ENCODE measurements around the gene NUAK2. TPM values are rescaled to one million over a fixed set of nuclear protein-coding genes. Genes with fewer than 3 reads are reported as not detected.

The NUAK2 gene
- total and polyA plus RNA-seq, 3 donors from 2014 or later: 7.2 to 19.6 (median 13.4) TPM

DNA sequence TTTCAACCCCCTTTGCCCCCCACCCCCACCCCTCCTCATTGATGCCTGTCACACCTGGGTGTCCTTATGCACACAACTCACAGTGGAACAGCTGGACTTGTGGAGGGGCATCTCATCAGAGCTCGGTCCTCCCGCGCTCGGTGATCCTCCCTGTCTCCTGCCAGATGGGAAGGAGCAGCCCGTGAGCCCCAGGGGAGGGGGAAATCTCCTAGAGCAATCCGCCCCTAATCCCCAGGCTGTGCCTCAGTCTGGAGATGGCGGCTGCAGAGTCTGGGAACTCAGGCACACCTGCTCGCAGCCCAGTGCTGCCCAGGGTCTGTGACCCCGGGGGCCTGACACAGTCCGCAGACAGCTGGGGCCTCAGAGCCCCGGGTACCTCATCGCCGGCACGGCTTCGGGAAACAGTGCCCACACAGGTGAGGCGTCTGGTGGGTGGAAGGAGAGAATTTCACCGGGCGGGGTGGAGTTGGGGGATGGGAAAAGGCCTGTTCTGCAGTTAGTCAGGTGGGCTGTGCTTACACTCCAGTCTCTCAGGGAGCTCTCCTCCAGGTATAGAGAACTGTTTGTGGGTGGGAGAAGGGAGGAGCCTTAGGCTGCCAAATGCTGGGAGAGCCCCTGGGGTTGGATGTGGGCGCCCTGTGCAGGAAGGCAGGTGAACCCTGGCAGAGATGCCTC lies 64.5 kb downstream of the NUAK2 start:
- no peak overlapping the region for H3K4me3 ChIP-seq
- TF ChIP-seq CTCF (IDR thresholded peaks at IDR 0.05): no peak
- TF ChIP-seq POLR2A (IDR thresholded peaks at IDR 0.05): no peak
- intact Hi-C loops (cut with DNase I; ENCODE audit: low total_unique reads): loop anchor here (10.0 kb wide), 1 partner anchor 262 kb away; no protein-coding TSS in a partner anchor
- H3K27me3 ChIP-seq: no peaks in the 10 kb centered on the region
- H3K9me3 ChIP-seq: no peaks in the 10 kb centered on the region
- no peak overlapping the region for H3K27ac ChIP-seq
- H3K36me3 ChIP-seq (ENCODE audit: low read depth, missing control alignments): no peaks in the 10 kb centered on the region
- H3K4me1 ChIP-seq: peaks cover 14% of the 10 kb centered on the region
- 83 to 94% methylated on average over 12 to 17 of the region's 19 CpGs for WGBS, 2 donors
- DNase-seq: no peak

DNA sequence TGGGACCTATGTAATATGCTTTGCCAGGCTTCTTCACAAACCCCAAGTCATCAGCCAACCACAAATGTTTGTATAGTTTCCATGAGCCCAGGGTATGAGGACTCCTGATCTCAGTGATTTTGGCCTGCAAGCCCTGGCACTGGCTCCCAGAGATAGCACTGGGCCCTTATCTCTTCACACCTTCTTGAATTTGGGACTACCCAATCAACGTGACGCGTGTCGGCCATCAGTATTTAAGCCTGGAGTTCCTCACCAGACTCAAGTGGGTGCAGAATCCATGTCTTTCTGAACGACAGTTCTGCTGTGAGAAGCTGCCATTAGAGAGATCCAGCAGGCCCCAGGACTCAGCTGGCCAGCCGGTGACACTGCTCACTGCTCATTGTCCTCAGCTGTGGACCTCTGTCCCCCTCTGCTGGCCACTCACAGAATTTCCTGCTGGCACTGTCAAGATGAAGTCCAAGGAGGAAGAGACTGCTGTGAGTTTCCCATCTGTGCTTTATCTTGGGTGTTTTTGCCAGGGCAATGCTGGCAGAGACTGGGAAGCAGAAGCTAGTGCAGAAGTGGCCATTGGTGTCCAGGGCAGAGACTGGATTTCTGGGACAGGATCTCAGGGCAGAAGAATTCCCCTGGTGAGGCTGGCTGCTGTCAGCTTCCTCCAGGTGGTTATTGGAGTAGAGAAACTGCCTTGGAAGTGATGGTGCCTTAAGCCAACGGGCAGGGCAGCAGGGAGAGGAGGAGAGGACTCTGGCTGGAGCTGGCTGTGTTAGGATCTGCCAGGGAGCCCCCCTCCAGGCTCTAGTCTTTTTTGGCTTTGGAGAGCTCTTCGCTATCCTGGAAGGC lies 65.4 kb downstream of the NUAK2 start:
- H3K27ac ChIP-seq: no peak overlapping the region

More for the DNA sequence above, 65.4 kb downstream of the NUAK2 start:
- Histone ChIP-seq H3K36me3 (ENCODE audit: low read depth, missing control alignments) (no peaks in the 10 kb centered on the region), H3K9me3 (no peaks in the 10 kb centered on the region), H3K4me3 (no peak overlapping the region), H3K27me3 (no peaks in the 10 kb centered on the region), H3K4me1 (peaks cover 14% of the 10 kb centered on the region)
- intact Hi-C loops (cut with DNase I; ENCODE audit: low total_unique reads): loop anchor here (10.0 kb wide), 1 partner anchor 261 kb away; no protein-coding TSS in a partner anchor
- WGBS, 2 donors: 41 to 67% methylated on average over 6 to 8 of the region's 8 CpGs
- peak; percentile 90 to 97 (median 94) for TF ChIP-seq CTCF (IDR thresholded peaks at IDR 0.05)
- no peak for TF ChIP-seq POLR2A (IDR thresholded peaks at IDR 0.05)
- peak; percentile 96 for DNase-seq

Small RNA genes within 50 kb of the gene (small RNA-seq; reads per million reads assigned to genes)
- gene SNRPGP10: 0 reads per million in 2 donors

Other genes starting within 250 kb of the NUAK2 start
- 1 to 10 TPM; 5.7 to 5.9 TPM for gene TMEM81, start 237.3 kb downstream of the NUAK2 start, total RNA-seq
- 6.8 TPM for gene TMEM81, start 237.3 kb downstream of the NUAK2 start, polyA plus RNA-seq (ENCODE audit: insufficient read depth, low read depth, low replicate concordance)
- gene RBBP5, start 199.8 kb downstream of the NUAK2 start, total RNA-seq: 10 to 100 TPM; 19.1 to 20.3 TPM
- 11.7 TPM for gene RBBP5, start 199.8 kb downstream of the NUAK2 start, polyA plus RNA-seq (ENCODE audit: insufficient read depth, low read depth, low replicate concordance)
- gene DSTYK, start 110.0 kb downstream of the NUAK2 start, total RNA-seq: 10 to 100 TPM; 15.2 to 17.2 TPM
- gene DSTYK, start 110.0 kb downstream of the NUAK2 start, polyA plus RNA-seq (ENCODE audit: insufficient read depth, low read depth, low replicate concordance): 15.4 TPM
- 10 to 100 TPM; 12.1 to 14.7 TPM for gene TMCC2, start 93.8 kb downstream of the NUAK2 start, total RNA-seq
- gene TMCC2, start 93.8 kb downstream of the NUAK2 start, polyA plus RNA-seq (ENCODE audit: insufficient read depth, low read depth, low replicate concordance): 8.5 TPM
- 10 to 100 TPM; 11.7 to 12.9 TPM for gene KLHDC8A, start 35.2 kb upstream of the NUAK2 start, total RNA-seq
- 10.5 TPM for gene KLHDC8A, start 35.2 kb upstream of the NUAK2 start, polyA plus RNA-seq (ENCODE audit: insufficient read depth, low read depth, low replicate concordance)
- gene LEMD1, start 100.3 kb upstream of the NUAK2 start, total RNA-seq: 10 to 100 TPM; 35.2 to 71.1 TPM
- gene LEMD1, start 100.3 kb upstream of the NUAK2 start, polyA plus RNA-seq (ENCODE audit: insufficient read depth, low read depth, low replicate concordance): 83.2 TPM
- 10 to 100 TPM; 14.4 to 15.5 TPM for gene BLACAT1, start 134.3 kb upstream of the NUAK2 start, total RNA-seq
- gene BLACAT1, start 134.3 kb upstream of the NUAK2 start, polyA plus RNA-seq (ENCODE audit: insufficient read depth, low read depth, low replicate concordance): 5.9 TPM
- 1 to 10 TPM; 6.5 to 8.5 TPM for gene CDK18, start 182.9 kb upstream of the NUAK2 start, total RNA-seq
- gene CDK18, start 182.9 kb upstream of the NUAK2 start, polyA plus RNA-seq (ENCODE audit: insufficient read depth, low read depth, low replicate concordance): 9.2 TPM